Endothelial cell of umbilical vein (primary cell): ENCODE measurements around the gene PIWIL4. TPM values are rescaled to one million over a fixed set of nuclear protein-coding genes. Genes with fewer than 3 reads are reported as not detected.

ENCODE experiments used
- BruUV-seq: library from RNA; stranded (reverse); fragments of 400-500 nt; replicated peaks from 2 replicates; lab custom pipeline; 2021; lab: Mats Ljungman, UMichigan
- CTCF ChIA-PET: fragments of 300-600, 350-600 bp; sonication (Branson Sonifier 250); formaldehyde crosslinking; loops from one replicate; lab custom pipeline; 2021; ENCODE audit warnings: antibody characterized with exemption, inconsistent platforms; lab: Charles Lee
- POLR2A ChIA-PET: fragments of 300-600, 350-600 bp; sonication (Branson Sonifier 250); formaldehyde crosslinking; loops from one replicate; lab custom pipeline; 2021; ENCODE audit warnings: antibody characterized with exemption, inconsistent platforms; lab: Charles Lee
- DNase-seq: peaks from one replicate; pipeline ENCODE4 v3.0.0-alpha.2; 2011; ENCODE audit warnings: low read depth, low spot score
- FAIRE-seq: peaks from 2 replicates; lab custom pipeline; 2011; peaks lifted over from hg19 to GRCh38; lab: Jason Lieb, UNC
- H2AFZ ChIP-seq: 2 replicates; pipeline ENCODE4 v1.6.0; 2012; ENCODE audit warnings: low read depth, low read length, control low read depth, inconsistent platforms
- H3K27ac ChIP-seq: 2 replicates; pipeline ENCODE4 v1.5.1; 2011; ENCODE audit warnings: low read depth, mild to moderate bottlenecking, control low read depth, low read length, moderate library complexity; ENCODE audit not compliant: insufficient read depth
- H3K27me3 ChIP-seq, 2 experiments: 2 replicates each; pipeline versions ENCODE4 v1.6.0 to v1.6.1; 2011; ENCODE audit warnings: low read length in 2 of 2, mixed read lengths in 1 of 2; ENCODE audit not compliant: control insufficient read depth in 2 of 2, insufficient read depth in 2 of 2
- H3K36me3 ChIP-seq, 2 experiments: 2 replicates in 1 of 2; 3 replicates in 1 of 2; pipeline ENCODE4 v1.5.1; 2011; ENCODE audit warnings: low read length in 2 of 2, mild to moderate bottlenecking in 1 of 2, moderate library complexity in 1 of 2; ENCODE audit not compliant: control insufficient read depth in 2 of 2, insufficient read depth in 2 of 2; ENCODE audit errors: extremely low read depth in 1 of 2
- H3K4me1 ChIP-seq: 3 replicates; pipeline ENCODE4 v1.5.1; 2011; ENCODE audit warnings: mild to moderate bottlenecking, low read length; ENCODE audit not compliant: control insufficient read depth, insufficient read depth; ENCODE audit errors: extremely low read depth
- H3K4me2 ChIP-seq: 2 replicates; pipeline ENCODE4 v1.6.1; 2011; ENCODE audit warnings: low read length, control low read depth, mixed read lengths; ENCODE audit not compliant: insufficient read depth
- H3K4me3 ChIP-seq, 3 experiments: fragments of 200-600 bp in 1 of 3; sonication (generic), shearing (Covaris generic) in 1 of 3; replicated peaks in 1 of 3; 2 replicates each; pipeline ENCODE4 v1.5.1; 2011 to 2016; ENCODE audit warnings: control low read depth in 3 of 3, low read length in 3 of 3, mild to moderate bottlenecking in 2 of 3, inconsistent platforms in 1 of 3, low read depth in 1 of 3, moderate library complexity in 1 of 3; ENCODE audit not compliant: insufficient read depth in 1 of 3
- H3K79me2 ChIP-seq: 2 replicates; pipeline ENCODE4 v1.6.0; 2012; ENCODE audit warnings: low read length, inconsistent platforms; ENCODE audit not compliant: control insufficient read depth, insufficient read depth
- H3K9ac ChIP-seq: replicated peaks from 2 replicates; pipeline ENCODE3; 2011; ENCODE audit warnings: low read length, control low read depth; ENCODE audit not compliant: insufficient read depth; ENCODE audit errors: extremely low read depth
- H3K9me1 ChIP-seq: replicated peaks from 3 replicates; pipeline ENCODE4 v1.6.0; 2011; ENCODE audit warnings: mild to moderate bottlenecking, low read length; ENCODE audit not compliant: control insufficient read depth, insufficient read depth; ENCODE audit errors: extremely low read depth
- H3K9me3 ChIP-seq: replicated peaks from 2 replicates; pipeline ENCODE4 v1.5.1; 2012; ENCODE audit warnings: low read length, inconsistent platforms; ENCODE audit not compliant: control insufficient read depth, insufficient read depth
- H4K20me1 ChIP-seq: replicated peaks from 2 replicates; pipeline ENCODE3; 2011; ENCODE audit warnings: mild to moderate bottlenecking, low read length; ENCODE audit not compliant: control insufficient read depth, insufficient read depth; ENCODE audit errors: extremely low read depth
- EZH2 ChIP-seq: IDR thresholded peaks from 2 replicates; pipeline ENCODE4 v1.6.1; 2012; ENCODE audit warnings: borderline replicate concordance, low read depth, mild to moderate bottlenecking, moderate library complexity, low read length, inconsistent platforms; ENCODE audit not compliant: severe bottlenecking
- FOS ChIP-seq: IDR thresholded peaks from 2 replicates; pipeline ENCODE4 v1.6.1; 2011; ENCODE audit warnings: mild to moderate bottlenecking, low read length, moderate library complexity, borderline replicate concordance; ENCODE audit not compliant: insufficient read depth
- GATA2 ChIP-seq: IDR thresholded peaks from 2 replicates; pipeline ENCODE4 v1.7.0; 2011; ENCODE audit warnings: low read depth, mild to moderate bottlenecking, moderate library complexity, mixed read lengths, low read length; ENCODE audit not compliant: insufficient read length, insufficient read depth
- JUN ChIP-seq: IDR thresholded peaks from 2 replicates; pipeline ENCODE4 v1.6.1; 2011; ENCODE audit warnings: borderline replicate concordance, low read depth; ENCODE audit not compliant: insufficient read length, insufficient read depth
- MYC ChIP-seq: IDR thresholded peaks from one replicate; pipeline ENCODE4 v1.6.1; 2011; ENCODE audit warnings: mild to moderate bottlenecking, low read depth, low read length
- POLR2A ChIP-seq: IDR thresholded peaks from 2 replicates; pipeline ENCODE4 v1.6.1; 2012; ENCODE audit warnings: low read depth, mild to moderate bottlenecking, control low read depth, low read length
- POLR2AphosphoS5 ChIP-seq: IDR thresholded peaks from 2 replicates; pipeline ENCODE4 v1.6.1; 2012; ENCODE audit warnings: low read depth, mild to moderate bottlenecking, control low read depth, low read length, moderate library complexity; ENCODE audit not compliant: insufficient read depth
- dilution Hi-C: fragments of 300-500 bp; cut with MboI; formaldehyde crosslinking; loops from one replicate; pipeline ENCODE4 v1.15.0; 2019; ENCODE audit warnings: low sequenced_read_pairs; ENCODE audit not compliant: extremely low pct_ligation_motif_present
- intact Hi-C: fragments of 100-400 bp; cut with micrococcal nuclease; formaldehyde crosslinking; loops from one replicate; pipeline ENCODE4 v1.10.0; 2022
- polyA plus RNA-seq, 4 experiments: library from polyadenylated mRNA; depleted of rRNA in 3 of 4; stranded (reverse) in 3 of 4; unstranded in 1 of 4; fragments of >200 nt; gene quantifications; 2 replicates each; pipeline versions ENCODE4 v1.2.1 to v1.2.3, GENCODE V29; 2011 to 2012; ENCODE audit warnings: missing spikeins in 1 of 4
- total RNA-seq: library from RNA; stranded (reverse); gene quantifications from 2 replicates; pipeline ENCODE4 v1.2.3, GENCODE V29; 2021
- TF ChIP-seq, protein P1 (sequence below): IDR thresholded peaks from 2 replicates; pipeline ENCODE4 v1.6.1; 2011; ENCODE audit not compliant: insufficient read depth, insufficient read length
- TF ChIP-seq, protein P2 (sequence below), 2 donors: IDR thresholded peaks; 1 replicate in 1 of 2; 2 replicates in 1 of 2; pipeline ENCODE4 v1.5.1; 2011; ENCODE audit warnings: low read length in 2 of 2, mild to moderate bottlenecking in 2 of 2, moderate library complexity in 2 of 2, control low read depth in 1 of 2, inconsistent platforms in 1 of 2, low read depth in 1 of 2; ENCODE audit not compliant: insufficient read depth in 1 of 2; ENCODE audit errors: extremely low read depth in 1 of 2

PIWIL4 gene
- total and polyA plus RNA-seq, 2 donors (not counting 3 experiments of a cell fraction or from before 2014, with no cell fraction given) = 0.55 to 0.64 TPM

DNA sequence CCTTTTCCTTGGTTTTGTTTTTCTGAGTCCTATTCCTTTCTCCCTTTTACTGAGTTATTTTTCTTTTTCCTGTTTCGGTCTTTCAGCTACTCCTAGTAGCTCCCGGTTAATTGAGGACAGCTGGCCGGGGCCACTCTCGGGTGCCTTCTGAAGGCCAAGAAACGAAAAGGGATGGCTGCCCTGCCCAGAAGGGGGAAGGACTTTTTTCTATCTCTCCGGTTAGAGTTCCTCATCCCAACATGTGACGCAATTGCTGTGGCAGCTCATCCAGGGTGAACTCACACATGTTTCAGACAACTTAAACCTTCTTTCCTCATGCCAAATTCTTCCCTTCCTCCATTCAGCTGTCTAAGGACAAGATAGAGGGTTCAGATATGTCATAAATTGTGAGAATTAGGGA, 83.6 kb downstream of the PIWIL4 start:
- Histone ChIP-seq H3K27me3 (peaks cover 0 to 3% of the 10 kb centered on the region in 2 experiments), H4K20me1 (no peaks in the 10 kb centered on the region), H3K4me3 (no peak overlapping the region), H3K4me1 (no peaks in the 10 kb centered on the region), H3K9me3 (no peaks in the 10 kb centered on the region), H3K9ac (no peak overlapping the region), H2AFZ (no peak overlapping the region), H3K9me1 (no peaks in the 10 kb centered on the region), H3K36me3 (no peaks in the 10 kb centered on the region), H3K79me2 (no peaks in the 10 kb centered on the region), H3K4me2 (no peak overlapping the region), H3K27ac (no peak overlapping the region)
- no peak for TF ChIP-seq GATA2
- TF ChIP-seq FOS = no peak
- TF ChIP-seq MYC = no peak
- TF ChIP-seq JUN = no peak
- TF ChIP-seq POLR2AphosphoS5 = no peak
- TF ChIP-seq, protein P1, sequence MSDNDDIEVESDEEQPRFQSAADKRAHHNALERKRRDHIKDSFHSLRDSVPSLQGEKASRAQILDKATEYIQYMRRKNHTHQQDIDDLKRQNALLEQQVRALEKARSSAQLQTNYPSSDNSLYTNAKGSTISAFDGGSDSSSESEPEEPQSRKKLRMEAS = no peak
- TF ChIP-seq POLR2A = no peak
- no peak for TF ChIP-seq EZH2
- TF ChIP-seq, protein P2, sequence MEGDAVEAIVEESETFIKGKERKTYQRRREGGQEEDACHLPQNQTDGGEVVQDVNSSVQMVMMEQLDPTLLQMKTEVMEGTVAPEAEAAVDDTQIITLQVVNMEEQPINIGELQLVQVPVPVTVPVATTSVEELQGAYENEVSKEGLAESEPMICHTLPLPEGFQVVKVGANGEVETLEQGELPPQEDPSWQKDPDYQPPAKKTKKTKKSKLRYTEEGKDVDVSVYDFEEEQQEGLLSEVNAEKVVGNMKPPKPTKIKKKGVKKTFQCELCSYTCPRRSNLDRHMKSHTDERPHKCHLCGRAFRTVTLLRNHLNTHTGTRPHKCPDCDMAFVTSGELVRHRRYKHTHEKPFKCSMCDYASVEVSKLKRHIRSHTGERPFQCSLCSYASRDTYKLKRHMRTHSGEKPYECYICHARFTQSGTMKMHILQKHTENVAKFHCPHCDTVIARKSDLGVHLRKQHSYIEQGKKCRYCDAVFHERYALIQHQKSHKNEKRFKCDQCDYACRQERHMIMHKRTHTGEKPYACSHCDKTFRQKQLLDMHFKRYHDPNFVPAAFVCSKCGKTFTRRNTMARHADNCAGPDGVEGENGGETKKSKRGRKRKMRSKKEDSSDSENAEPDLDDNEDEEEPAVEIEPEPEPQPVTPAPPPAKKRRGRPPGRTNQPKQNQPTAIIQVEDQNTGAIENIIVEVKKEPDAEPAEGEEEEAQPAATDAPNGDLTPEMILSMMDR (IDR thresholded peaks at IDR 0.05; ENCODE audit: extremely low read depth in 1 of 2, insufficient read depth in 1 of 2, low read depth in 1 of 2, low read length in 2 of 2) = no peak
- ChIA-PET CTCF (no interaction called here), POLR2A (no interaction called here)
- no peak for DNase-seq
- no peak for FAIRE-seq
- dilution Hi-C loops = no loop called here
- intact Hi-C loops = no loop called here
- no TSS peak for BruUV-seq
